ENCODE results near the gene ATE1. TPM values are rescaled to one million over a fixed set of nuclear protein-coding genes. Genes with fewer than 3 reads are reported as not detected.

ATE1 gene
- total and polyA plus RNA-seq, 2 experiments from 2014 or later: 17.4 to 24.5 TPM

- Histone ChIP-seq H3K4me3 (no peak overlapping the region), H3K9me2 (ENCODE audit: insufficient read depth) (no peaks in the 10 kb centered on the region), H2AFZ (no peak overlapping the region), H3F3A (replicated peaks; ENCODE audit: low read depth) (no peaks in the 10 kb centered on the region), H3K79me2 (replicated peaks; ENCODE audit: insufficient read depth) (no peaks in the 10 kb centered on the region), H3K27ac (ENCODE audit: low read depth) (no peak overlapping the region), H4K20me1 (replicated peaks; ENCODE audit: insufficient read depth) (no peaks in the 10 kb centered on the region), H3K4me2 (no peak overlapping the region), H3K27me3 (ENCODE audit: insufficient read depth) (no peaks in the 10 kb centered on the region), H3K4me1 (ENCODE audit: insufficient read depth) (no peaks in the 10 kb centered on the region), H3K36me3 (ENCODE audit: insufficient read depth) (peaks cover 31% of the 10 kb centered on the region)
- H3K4me1 Mint-ChIP-seq: no peaks in the 10 kb centered on the region
- peaks cover 2% of the 10 kb centered on the region for H3K27me3 Mint-ChIP-seq (ENCODE audit: insufficient read depth, low read depth, poor library complexity)
- ATAC-seq: no peak
- no peak overlapping the region for H3K4me3 Mint-ChIP-seq
- no peak overlapping the region for H3K27ac Mint-ChIP-seq
- TF ChIP-seq ZNF462 (CRISPR knock-in tag; IDR thresholded peaks at IDR 0.05) (no peak), CTCF (conservative IDR thresholded peaks at IDR 0.05; ENCODE audit: low read depth in 2 of 2) (no peak), NANOG (IDR thresholded peaks at IDR 0.05; ENCODE audit: borderline replicate concordance) (no peak), CREB1 (CRISPR knock-in tag; IDR thresholded peaks at IDR 0.05; ENCODE audit: low read depth) (no peak), EZH2phosphoT487 (IDR thresholded peaks at IDR 0.05; ENCODE audit: unreplicated experiment) (no peak), ETS1 (IDR thresholded peaks at IDR 0.05) (no peak), EZH2 (IDR thresholded peaks at IDR 0.05; ENCODE audit: low read depth, unreplicated experiment) (no peak), JUNB (IDR thresholded peaks at IDR 0.05; ENCODE audit: unreplicated experiment) (no peak), ZNF114 (CRISPR knock-in tag; IDR thresholded peaks at IDR 0.05) (no peak), STAT1 (IDR thresholded peaks at IDR 0.05; ENCODE audit: unreplicated experiment) (no peak), ZNF331 (CRISPR knock-in tag; IDR thresholded peaks at IDR 0.05; ENCODE audit: low read depth) (no peak), POLR2AphosphoS5 (IDR thresholded peaks at IDR 0.05; ENCODE audit: low read depth) (no peak)
- DNase-seq (ENCODE audit: low spot score): no peak
- H3K9me3 Mint-ChIP-seq: no peaks in the 10 kb centered on the region
- H3K36me3 Mint-ChIP-seq (ENCODE audit: low read depth): peaks cover 63% of the 10 kb centered on the region
Observed at GRCh38 chr10:121965996-121966395, 38.2 kb upstream of the ATE1 start.

Measured in GM23338 (cell line).